ENCODE results near the gene ATG7.

ATG7 gene

GRCh38 chr3:11541321-11542303 lies 269.4 kb downstream of the ATG7 start:
- no peak for DNase-seq

- DNase-seq: no peak
Observed at GRCh38 chr3:11542551-11542950, 270.4 kb downstream of the ATG7 start.

GRCh38 chr3:11543141-11543947 lies 271.1 kb downstream of the ATG7 start:
- DNase-seq: no peak

- no peak for DNase-seq
Observed at GRCh38 chr3:11543948-11544387, 271.8 kb downstream of the ATG7 start.

GRCh38 chr3:11544412-11545181 lies 272.4 kb downstream of the ATG7 start:
- no peak for DNase-seq

GRCh38 chr3:11545186-11545851 lies 273.1 kb downstream of the ATG7 start:
- no peak for DNase-seq

GRCh38 chr3:11546657-11547302 lies 274.6 kb downstream of the ATG7 start:
- no peak for DNase-seq

GRCh38 chr3:11547498-11547897 lies 275.3 kb downstream of the ATG7 start:
- DNase-seq: no peak

GRCh38 chr3:11548721-11549131 lies 276.5 kb downstream of the ATG7 start:
- no peak for DNase-seq

- no peak for DNase-seq
Observed at GRCh38 chr3:11549580-11550140, 277.5 kb downstream of the ATG7 start.

GRCh38 chr3:11551036-11551435 lies 278.8 kb downstream of the ATG7 start:
- DNase-seq: no peak

GRCh38 chr3:11552289-11553264 lies 280.4 kb downstream of the ATG7 start:
- no peak for DNase-seq

- no peak for DNase-seq
Observed at GRCh38 chr3:11553436-11554235, 281.4 kb downstream of the ATG7 start.

GRCh38 chr3:11554236-11554610 lies 282.0 kb downstream of the ATG7 start:
- no peak for DNase-seq

- DNase-seq: no peak
Observed at GRCh38 chr3:11554666-11555065, 282.5 kb downstream of the ATG7 start.

GRCh38 chr3:11555211-11555782 lies 283.1 kb downstream of the ATG7 start:
- no peak for DNase-seq

- no peak for DNase-seq
Observed at GRCh38 chr3:11555881-11556633, 283.9 kb downstream of the ATG7 start.

All from NCI-H1436 treated with DMSO at 0.1 percent for 48 hours (cell line).